Activated naive CD8-positive, alpha-beta T cell treated with anti-CD3 and anti-CD28 coated beads, Interleukin-2, amount 50 U/mL, for 16 hours (primary cell): ENCODE measurements around the gene NXPH4.

Source experiments
- DNase-seq: peaks from one replicate; pipeline ENCODE4 v3.0.0-alpha.2; 2020; ENCODE audit warnings: low read depth, low spot score

NXPH4 gene

DNA sequence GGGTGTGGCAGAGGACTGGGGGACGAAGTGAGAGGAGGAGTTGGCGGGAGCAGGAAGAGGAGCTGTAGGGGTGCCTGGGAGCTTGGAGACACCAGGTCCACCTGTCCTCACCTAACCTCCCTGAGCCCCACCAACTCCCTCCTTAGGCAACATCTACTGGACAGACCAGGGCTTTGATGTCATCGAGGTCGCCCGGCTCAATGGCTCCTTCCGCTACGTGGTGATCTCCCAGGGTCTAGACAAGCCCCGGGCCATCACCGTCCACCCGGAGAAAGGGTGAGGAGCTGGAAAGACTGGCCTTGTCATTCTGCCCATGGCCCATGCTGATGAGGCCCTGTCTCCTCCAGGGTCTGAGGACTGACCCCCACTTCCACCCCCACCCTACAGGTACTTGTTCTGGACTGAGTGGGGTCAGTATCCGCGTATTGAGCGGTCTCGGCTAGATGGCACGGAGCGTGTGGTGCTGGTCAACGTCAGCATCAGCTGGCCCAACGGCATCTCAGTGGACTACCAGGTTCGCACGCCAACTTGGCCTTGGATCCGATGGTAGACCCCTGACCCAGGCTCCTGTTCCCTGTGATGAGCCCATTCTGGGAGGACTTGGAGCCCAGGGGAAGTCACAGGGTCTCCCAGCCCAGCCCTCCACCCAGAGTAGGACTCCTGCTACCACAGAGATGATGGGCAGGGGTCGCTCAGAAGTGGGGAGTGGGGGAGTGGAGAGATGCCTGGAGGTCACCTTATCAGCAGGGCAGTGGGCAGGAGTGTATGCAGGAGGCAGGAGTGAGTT, 32.5 kb upstream of the NXPH4 start:
- DNase-seq = no peak

DNA sequence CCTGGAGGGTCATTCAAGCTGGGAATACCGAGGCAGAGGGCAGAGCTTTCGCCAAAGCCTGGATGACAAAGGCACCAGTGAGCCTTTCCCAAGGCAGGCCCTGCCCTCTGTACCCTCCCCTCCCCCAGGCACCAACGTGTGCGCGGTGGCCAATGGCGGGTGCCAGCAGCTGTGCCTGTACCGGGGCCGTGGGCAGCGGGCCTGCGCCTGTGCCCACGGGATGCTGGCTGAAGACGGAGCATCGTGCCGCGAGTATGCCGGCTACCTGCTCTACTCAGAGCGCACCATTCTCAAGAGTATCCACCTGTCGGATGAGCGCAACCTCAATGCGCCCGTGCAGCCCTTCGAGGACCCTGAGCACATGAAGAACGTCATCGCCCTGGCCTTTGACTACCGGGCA, 31.2 kb upstream of the NXPH4 start:
- DNase-seq = no peak

DNA sequence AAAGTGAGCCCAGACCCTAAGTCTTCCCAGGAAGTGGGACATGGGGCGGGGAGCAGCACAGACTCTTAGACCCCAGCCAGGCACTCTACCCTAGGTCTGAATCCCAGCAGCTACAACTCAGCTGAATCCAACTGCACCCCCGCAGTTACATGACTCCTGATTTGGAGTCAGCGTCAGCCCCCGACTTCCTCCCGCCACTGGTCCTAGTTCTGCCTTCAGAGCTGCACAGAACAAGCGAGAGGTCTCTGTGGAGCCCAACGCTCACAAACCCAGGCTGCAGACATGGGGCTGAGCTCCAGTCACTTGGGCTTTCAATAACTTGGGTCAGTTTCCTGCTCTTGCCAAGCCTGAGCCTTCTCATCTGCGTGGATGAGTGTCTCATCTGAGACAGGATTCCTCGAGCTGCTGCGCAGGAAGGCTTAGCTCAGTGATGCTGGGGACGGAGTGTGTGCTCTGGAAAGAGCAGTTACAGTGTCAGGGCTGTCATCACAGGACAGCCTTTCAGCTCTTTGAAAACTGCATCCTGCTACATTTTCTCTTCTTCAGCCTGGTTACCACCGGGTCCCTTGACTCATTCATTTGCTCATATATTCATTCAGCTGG, 30.6 kb upstream of the NXPH4 start:
- no peak for DNase-seq

DNA sequence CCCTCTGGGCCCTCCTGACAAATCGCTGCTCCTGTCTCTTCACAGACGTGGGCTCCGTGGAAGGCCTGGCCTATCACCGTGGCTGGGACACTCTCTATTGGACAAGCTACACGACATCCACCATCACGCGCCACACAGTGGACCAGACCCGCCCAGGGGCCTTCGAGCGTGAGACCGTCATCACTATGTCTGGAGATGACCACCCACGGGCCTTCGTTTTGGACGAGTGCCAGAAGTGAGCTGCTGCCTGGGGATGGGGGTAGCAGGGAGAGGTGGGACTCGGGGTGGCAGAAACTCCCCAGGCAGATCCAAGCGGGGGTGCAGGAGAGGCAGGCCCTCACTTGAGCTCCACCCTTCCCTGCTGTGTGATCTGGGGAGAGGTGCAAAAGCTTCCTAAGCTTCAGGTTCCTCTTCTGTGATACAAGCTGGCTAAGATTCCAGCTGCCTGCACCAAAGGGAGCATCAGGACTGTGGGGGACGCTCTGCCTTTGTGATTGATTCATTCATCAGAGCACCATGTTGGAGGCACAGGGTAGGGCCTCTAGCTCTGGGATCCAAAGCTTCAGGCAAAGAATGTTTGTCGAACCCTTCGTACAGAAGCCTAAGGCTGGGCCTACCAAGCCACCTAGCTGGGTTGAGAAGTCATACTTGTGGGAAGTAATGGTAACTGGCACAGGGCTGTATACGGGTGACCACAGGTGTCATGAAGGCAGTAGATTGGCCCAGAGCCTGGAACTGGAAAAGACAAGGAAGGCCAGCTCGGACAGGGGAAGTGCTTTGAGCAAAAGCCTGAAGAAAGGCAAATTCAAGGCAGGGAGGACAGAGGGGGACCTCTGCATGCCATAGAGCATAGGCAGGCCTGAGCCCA, 29.1 kb upstream of the NXPH4 start:
- DNase-seq = no peak

DNA sequence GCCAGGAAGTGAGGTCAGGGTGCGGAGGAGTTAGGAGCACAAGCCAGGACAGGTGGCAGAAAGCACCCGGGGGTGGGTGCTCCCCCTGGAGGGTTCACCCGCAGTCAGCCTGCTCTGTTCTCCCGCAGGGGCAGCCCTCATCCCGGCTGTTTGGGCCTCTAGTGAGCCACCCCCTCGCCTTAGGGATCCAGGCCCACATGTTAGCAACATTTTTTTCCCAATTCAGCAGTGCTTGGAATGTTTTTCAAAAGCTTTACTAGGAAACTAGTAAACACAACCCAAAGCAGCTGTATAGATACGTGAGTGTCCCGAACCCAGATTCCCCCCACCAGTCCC, 28.5 kb upstream of the NXPH4 start:
- no peak for DNase-seq

DNA sequence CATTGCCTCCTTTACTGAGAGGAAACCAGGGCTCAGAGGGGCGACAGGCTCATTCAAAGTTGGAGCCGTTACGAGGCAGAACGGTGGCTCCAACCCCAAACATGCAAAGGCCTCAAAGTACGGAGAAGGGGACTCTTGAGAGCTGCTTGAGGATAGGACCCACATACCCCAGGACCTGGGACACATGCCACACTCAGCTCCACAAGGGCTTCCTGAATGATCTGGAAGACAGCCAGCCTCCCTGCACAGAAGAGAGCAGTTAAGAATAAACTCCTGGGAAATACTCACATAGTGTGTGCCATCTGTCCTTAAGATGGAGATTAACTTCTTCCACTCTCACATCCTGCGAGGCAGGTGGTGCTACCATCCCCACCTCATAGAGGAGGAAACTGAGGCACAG, 26.6 kb upstream of the NXPH4 start:
- no peak for DNase-seq

DNA sequence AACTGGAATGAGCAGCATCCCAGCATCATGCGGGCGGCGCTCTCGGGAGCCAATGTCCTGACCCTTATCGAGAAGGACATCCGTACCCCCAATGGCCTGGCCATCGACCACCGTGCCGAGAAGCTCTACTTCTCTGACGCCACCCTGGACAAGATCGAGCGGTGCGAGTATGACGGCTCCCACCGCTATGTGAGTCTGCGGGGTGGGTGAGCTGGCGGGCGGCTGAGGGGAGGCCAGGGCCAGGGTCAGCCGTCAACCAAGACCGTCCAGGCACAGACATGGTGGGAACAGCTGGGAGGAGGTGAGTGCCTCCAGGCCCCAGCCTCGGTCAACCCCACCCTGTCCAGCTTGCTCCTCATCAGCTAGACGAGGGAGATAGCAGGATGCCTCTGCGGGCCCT, 25.8 kb upstream of the NXPH4 start:
- DNase-seq = no peak

DNA sequence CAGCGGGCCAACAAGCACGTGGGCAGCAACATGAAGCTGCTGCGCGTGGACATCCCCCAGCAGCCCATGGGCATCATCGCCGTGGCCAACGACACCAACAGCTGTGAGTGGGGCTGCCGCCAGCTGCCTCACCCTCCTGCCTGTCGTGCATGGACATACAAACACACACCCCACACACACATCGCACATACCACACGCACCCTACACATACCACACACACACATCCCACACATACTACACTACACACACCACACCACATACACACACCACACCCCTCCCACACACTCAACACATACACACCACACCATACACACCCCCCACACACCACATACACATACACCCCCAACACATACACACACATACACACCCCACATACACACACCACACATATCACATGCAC, 25.2 kb upstream of the NXPH4 start:
- no peak for DNase-seq

DNA sequence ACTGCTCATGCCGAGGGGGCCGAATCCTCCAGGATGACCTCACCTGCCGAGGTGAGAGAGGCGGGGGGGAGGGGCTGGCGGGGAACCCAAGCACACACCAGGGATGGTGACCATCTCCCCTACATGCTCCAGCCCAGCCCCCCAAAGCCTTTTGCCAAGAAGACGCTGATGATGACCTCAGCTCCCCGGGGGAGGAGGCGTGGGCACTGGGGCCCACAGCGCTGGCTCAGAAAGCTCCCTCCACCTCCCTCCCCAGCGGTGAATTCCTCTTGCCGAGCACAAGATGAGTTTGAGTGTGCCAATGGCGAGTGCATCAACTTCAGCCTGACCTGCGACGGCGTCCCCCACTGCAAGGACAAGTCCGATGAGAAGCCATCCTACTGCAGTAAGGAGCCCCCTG, 23.7 kb upstream of the NXPH4 start:
- DNase-seq = no peak

DNA sequence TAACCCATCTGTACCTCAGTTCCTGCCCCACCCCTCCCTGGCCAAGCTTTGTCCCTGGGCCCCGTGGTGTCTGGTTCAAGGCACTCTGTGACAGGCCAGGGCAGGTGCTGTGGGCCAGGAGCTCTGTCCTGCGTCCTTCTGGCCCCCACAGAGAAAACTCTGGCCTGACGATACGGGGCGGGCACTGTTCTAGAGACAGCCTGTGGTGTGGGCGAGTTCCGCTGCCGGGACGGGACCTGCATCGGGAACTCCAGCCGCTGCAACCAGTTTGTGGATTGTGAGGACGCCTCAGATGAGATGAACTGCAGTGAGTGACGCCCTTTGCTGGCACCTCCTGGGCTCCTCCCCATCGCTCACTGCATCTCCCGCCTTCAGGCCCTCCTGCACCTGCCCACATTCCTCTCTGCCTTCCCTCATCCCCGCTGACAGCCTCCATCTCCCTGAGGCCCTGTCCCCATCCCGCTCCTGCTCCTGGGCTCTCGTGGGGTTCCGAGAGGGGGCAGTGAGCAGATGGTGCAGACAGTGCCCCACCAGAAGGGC, 22.8 kb upstream of the NXPH4 start:
- DNase-seq = no peak

DNA sequence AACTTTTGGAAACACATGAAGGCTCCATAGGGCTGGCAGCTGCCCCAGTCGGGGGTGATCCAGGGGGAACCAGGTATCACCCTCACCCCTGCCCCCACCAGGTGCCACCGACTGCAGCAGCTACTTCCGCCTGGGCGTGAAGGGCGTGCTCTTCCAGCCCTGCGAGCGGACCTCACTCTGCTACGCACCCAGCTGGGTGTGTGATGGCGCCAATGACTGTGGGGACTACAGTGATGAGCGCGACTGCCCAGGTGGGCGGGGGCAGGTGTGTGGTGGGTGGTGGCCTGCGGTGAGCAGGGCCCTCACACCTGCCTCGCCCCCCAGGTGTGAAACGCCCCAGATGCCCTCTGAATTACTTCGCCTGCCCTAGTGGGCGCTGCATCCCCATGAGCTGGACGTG, 22.3 kb upstream of the NXPH4 start:
- DNase-seq = no peak

DNA sequence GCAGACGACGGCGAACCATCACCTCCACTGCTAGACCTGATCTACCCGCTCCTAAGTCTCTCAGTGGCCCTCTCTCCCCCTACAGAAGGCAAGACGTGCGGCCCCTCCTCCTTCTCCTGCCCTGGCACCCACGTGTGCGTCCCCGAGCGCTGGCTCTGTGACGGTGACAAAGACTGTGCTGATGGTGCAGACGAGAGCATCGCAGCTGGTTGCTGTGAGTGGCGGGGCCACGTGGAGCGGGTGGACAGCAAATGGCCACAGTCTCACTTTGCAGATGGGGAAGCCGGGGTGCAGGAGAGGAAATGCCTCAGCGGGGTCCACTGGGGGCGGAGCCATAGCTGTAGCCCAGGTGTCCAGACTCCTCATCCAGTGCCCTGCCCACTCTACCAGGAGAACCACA, 21.4 kb upstream of the NXPH4 start:
- DNase-seq = no peak

DNA sequence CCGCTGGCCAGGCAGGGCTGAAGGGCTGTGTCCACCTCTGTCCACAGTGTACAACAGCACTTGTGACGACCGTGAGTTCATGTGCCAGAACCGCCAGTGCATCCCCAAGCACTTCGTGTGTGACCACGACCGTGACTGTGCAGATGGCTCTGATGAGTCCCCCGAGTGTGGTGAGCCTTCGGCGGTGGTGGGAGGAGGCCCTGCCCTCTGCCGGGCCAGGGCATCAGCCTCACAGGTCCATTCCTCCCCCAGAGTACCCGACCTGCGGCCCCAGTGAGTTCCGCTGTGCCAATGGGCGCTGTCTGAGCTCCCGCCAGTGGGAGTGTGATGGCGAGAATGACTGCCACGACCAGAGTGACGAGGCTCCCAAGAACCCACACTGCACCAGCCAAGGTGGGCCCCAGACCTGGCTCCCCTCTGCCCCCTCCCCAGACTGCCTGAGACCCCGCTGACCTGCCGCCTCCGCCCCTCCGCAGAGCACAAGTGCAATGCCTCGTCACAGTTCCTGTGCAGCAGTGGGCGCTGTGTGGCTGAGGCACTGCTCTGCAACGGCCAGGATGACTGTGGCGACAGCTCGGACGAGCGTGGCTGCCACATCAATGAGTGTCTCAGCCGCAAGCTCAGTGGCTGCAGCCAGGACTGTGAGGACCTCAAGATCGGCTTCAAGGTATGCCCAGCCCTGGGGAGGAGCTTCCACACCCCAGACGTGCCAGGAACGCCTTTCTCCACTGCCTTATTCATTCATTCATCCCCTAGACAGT, 20.8 kb upstream of the NXPH4 start:
- DNase-seq = no peak

DNA sequence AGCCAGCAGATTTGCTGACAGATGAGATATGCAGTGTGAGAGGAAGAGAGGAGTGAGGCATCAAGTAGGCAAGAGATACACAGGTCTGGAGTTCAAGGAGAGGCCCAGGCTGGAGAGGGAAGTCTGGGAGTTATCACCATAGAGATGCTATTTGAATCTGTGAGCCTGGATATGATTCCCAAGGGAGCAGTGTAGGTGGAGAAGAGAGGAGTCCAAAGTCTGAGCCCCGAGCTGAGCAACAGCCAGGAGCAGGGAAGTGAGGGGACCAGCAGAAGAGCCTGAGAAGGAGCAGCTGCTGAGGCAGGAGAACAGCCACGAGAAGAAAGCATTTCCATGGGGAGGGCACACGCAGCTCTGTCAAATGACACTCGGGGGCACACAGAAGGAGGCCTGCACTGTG, 20.2 kb upstream of the NXPH4 start:
- no peak for DNase-seq

DNA sequence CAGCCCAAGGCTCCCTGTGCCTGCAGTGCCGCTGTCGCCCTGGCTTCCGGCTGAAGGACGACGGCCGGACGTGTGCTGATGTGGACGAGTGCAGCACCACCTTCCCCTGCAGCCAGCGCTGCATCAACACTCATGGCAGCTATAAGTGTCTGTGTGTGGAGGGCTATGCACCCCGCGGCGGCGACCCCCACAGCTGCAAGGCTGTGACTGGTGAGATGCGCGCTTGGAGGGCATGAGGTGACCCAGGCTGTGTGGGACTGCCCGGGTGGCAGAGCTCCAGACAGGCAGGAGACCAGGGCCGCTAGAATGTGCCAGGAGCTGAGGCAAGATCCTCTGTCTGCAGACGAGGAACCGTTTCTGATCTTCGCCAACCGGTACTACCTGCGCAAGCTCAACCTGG, 19.6 kb upstream of the NXPH4 start:
- no peak for DNase-seq

DNA sequence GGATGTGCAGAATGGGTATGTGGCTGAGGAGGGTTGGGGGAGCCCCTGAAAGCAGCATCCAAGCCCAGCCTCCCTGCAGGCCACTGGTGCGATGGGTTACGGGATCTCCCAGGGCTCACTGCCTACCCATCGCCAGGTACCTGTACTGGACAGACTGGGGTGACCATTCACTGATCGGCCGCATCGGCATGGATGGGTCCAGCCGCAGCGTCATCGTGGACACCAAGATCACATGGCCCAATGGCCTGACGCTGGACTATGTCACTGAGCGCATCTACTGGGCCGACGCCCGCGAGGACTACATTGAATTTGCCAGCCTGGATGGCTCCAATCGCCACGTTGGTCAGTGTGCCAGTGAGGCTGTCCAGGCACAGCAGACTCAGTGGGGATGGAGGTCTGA, 18.3 kb upstream of the NXPH4 start:
- no peak for DNase-seq

DNA sequence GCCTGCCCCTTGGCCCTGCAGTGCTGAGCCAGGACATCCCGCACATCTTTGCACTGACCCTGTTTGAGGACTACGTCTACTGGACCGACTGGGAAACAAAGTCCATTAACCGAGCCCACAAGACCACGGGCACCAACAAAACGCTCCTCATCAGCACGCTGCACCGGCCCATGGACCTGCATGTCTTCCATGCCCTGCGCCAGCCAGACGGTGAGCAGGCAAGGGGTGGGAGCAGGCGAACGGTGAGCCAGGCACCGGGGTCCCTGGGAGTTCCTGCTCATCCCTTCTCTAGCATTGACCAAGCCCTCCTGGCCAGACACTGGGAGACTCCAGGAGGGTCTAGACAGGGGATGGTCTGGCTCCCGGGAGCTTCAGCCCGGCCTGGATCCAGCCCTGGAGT, 17.4 kb upstream of the NXPH4 start:
- no peak for DNase-seq

DNA sequence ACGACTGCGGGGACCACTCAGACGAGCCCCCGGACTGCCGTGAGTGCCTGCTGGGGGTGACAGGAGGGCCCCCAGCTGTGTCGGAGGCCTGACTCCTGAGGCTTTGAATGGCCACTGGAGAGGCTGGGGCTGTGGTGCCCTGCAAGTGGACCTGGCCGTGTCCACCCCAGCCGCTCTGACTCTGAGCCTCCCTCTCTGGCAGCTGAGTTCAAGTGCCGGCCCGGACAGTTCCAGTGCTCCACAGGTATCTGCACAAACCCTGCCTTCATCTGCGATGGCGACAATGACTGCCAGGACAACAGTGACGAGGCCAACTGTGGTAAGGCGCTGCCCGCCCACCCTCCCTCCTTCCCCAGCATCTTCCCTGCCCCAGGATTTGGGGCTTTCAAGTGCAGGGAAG, 16.1 kb upstream of the NXPH4 start:
- no peak for DNase-seq

DNA sequence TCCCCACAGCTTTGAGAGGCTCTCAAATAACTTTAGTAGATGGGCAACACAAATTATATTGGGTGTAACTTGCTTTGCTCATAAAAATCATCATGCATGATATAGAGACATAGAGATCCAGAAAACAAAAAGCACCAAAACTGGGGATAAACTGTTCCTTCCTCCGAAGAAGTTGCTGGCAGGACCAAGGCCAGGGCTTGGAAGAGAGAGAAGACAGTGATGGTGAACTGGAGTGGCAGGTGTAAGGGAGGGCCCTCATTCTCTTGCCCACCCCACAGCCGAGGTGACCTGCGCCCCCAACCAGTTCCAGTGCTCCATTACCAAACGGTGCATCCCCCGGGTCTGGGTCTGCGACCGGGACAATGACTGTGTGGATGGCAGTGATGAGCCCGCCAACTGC, 15.4 kb upstream of the NXPH4 start:
- DNase-seq = no peak

DNA sequence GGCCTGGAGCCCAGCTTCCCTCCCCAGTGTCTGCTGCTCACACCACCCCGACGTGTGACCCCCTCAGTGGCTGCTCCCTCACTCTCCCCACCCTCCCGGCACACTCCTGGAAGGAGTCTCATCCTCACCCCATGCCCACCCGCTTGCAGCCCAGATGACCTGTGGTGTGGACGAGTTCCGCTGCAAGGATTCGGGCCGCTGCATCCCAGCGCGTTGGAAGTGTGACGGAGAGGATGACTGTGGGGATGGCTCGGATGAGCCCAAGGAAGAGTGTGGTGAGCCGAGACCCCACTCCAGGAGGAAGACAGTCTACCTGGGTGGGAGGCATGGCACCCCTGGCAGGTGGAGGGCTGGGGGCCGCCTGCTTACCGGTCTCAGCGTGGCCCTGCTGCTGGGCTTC, 15.0 kb upstream of the NXPH4 start:
- no peak for DNase-seq

DNA sequence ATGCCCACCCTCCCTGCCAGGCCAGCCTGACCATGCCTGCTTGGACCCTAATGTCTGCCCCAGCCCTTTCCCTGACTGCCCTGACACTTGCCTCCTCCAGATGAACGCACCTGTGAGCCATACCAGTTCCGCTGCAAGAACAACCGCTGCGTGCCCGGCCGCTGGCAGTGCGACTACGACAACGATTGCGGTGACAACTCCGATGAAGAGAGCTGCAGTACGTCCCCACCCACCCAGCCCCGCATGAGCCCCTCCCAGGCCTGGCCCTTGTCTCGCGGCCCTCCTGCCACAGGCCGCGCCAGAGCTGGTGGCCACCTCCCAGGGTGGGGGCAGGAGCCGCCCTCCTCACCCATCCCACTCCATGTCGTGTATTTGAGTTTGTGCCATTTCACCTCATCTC, 14.3 kb upstream of the NXPH4 start:
- DNase-seq = no peak

DNA sequence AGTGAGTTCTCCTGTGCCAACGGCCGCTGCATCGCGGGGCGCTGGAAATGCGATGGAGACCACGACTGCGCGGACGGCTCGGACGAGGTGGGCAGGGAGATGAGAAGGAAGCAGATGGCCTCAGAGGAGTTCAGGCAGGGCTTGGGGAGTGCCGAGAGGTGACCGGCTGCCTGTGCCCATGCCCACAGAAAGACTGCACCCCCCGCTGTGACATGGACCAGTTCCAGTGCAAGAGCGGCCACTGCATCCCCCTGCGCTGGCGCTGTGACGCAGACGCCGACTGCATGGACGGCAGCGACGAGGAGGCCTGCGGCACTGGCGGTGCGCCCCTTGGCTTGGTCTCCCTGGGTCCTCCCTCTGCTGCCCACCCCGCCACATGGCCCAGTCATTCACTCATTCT, 13.4 kb upstream of the NXPH4 start:
- DNase-seq = no peak
